GM04504 (cell line): ENCODE data around the gene ADARB1.

ENCODE experiments used
- DNase-seq: peaks from one replicate; pipeline ENCODE4 v3.0.0-alpha.2; 2012; ENCODE audit warnings: low read depth

ADARB1 gene

DNA sequence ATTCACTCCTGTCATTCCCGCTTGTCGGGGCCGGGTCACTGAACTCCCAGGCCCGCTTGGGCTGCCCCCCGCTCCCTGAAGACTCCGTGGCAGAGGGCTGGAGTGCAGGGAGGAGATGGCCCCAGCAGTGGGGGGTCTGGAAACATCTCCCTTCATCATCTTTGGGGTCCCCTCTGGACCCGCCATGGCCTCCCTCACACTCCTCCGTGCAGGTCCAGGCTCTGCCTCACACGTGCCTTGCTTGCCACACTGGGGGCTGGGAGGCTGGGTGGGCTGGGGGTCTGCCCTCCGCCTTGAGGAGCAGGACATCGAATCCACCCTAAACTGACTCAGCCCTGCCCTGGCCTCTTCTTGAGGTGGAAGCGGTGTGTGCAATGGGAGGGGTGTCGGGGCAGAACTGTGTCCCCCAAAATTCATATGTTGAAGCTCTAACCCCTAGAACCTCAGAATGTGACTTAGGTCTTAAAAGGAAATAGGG is 178.1 kb downstream of the ADARB1 start:
- no peak for DNase-seq

DNA sequence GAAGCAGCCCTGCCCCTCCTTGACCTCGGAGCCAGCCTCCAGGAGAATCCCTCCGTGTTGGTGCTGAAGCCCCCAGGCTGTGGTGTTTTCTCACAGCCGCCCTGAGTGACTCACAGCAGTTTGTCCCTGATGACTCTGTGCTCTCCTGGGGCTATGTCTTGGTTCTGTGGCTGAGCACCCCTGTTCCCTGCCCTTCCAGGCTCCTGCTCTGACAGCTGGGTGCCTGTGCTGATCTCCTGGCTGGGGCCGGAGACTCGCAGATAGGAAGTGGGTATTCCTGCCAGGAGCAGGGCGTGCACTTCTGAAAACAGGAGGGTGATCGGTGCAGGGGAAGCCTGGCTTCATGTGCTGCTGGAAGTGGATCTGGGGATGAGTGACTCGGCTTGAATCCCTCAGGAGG is 178.8 kb downstream of the ADARB1 start:
- DNase-seq = no peak

GRCh38 chr21:45253633-45254459 is 179.5 kb downstream of the ADARB1 start:
- DNase-seq = no peak

GRCh38 chr21:45254460-45254930 is 180.1 kb downstream of the ADARB1 start:
- DNase-seq = no peak

GRCh38 chr21:45255381-45256020 is 181.1 kb downstream of the ADARB1 start:
- DNase-seq = no peak

GRCh38 chr21:45256021-45256911 is 181.9 kb downstream of the ADARB1 start:
- DNase-seq = no peak

DNA sequence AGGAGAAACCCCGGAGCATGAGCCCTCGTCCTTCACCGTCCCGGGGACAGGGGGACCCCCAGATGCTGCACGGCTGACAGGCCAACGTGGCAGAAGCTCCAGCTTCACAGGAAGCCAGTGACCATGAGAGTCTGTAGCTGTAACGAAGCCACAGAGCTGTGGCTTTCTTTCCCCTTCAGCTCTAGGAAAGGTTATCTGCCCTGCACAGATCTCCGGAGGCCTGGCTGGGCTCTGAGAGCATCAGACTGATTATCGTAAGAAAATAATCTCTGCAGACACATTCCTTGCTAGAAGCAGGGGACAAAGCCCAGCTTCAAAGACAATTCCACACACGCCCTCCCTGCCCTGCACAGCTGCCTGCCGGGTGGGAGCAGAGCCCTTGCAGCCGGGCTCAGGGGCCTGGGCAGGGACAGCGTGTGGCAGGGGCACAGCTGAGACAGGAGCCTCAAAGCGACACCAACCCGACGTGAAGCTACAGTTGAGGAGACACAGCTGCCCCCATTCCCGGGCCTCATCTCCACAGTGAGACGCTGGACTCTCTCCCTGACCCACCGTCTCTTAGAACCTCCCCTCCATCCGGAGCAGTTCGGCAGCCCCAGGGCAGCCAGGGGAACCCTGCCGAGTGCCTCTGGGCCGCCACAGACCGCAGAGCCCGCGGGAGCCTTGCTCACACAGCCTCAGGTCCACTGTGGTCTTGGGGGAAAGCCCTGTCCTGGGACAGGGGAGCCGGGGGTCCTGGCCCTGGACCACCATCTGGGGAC is 182.7 kb downstream of the ADARB1 start:
- DNase-seq = no peak

DNA sequence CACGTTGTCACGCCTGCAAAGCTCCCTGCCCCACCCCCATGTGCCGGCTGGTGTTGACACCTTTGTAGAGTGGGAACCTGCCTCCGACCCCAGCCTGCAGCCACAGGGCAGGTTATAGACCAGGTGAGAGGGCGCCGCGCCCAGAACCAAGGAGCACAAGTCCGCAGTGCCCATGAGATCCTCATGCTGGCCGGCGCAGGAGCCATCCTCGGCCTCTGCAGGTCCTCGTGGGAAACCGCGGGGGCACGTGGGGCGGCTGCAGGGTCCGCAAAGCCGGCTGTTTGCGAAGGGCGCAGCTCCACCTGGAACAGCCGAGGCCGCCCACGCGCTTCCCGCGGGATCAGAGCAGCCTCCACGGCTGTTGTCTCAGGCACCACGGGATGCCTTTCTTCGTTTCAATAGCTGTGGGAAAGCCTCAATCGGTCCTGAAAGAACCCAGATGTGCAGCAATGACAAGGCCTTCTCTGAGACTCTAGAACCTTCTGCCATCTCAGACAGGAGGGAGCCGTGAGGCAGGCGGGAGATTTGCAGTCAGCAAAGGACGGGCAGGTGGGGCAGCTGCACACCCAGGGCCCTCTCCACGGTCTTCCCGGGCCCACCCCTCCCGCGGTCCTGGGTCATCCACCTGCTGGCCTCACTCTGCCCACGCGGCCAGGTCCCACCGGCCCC is 183.4 kb downstream of the ADARB1 start:
- DNase-seq = no peak

DNA sequence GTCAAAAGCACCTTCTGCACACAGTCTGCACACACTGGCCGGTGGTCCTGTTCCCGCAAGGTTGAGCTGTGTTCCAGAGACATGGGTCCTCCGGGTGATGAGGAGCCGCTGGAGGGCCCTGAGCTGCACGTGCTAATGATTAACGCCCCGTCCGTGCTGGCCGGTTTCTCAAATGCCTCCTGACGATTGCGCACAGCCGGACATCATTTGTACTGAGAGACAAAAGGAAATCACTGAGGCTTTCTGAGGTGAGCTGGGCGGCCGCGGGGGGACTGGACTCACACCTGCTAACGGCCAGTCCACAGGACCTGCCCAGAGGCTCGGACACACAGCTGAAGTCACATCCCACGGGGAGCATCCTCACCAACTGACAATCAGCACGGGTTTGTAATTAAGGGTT is 184.1 kb downstream of the ADARB1 start:
- no peak for DNase-seq

- DNase-seq = no peak
Observed at GRCh38 chr21:45259206-45259840, 184.9 kb downstream of the ADARB1 start.

GRCh38 chr21:45260191-45260825 is 185.9 kb downstream of the ADARB1 start:
- no peak for DNase-seq

- DNase-seq = no peak
Observed at GRCh38 chr21:45261093-45261492, 186.7 kb downstream of the ADARB1 start.

GRCh38 chr21:45262041-45262581 is 187.7 kb downstream of the ADARB1 start:
- DNase-seq = no peak

GRCh38 chr21:45262616-45263015 is 188.2 kb downstream of the ADARB1 start:
- no peak for DNase-seq

GRCh38 chr21:45263534-45263933 is 189.2 kb downstream of the ADARB1 start:
- DNase-seq = no peak

- no peak for DNase-seq
Observed at GRCh38 chr21:45264146-45264911, 189.9 kb downstream of the ADARB1 start.

DNA sequence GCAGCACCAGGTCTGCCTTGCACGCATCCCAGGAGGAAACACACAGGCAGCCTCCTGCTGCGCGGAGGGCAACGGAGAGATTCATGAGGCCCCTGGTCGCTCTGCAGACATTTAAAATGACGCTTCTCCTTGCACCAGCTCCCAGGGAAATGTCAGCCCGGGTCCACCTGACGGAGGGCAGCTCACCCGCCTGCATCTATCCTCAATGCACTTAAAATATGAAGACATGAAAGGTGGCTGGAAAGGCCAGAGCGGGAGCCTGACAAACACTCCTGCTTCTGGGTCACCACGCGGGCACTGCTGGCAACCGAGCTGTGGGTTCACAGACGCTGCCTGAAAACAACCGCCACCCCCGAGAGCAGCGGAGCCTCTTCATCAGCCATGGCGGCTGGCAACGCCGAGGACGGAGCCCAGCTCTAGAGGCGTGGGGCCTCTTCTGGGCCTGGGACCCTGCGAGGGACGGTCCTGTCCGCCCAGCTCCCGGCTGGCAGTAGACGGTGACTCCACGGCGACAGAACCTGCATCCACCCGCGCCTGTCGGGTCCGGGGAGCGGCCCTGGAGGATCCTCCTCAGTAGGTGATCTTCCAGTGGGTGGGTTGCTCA is 190.6 kb downstream of the ADARB1 start:
- no peak for DNase-seq

- no peak for DNase-seq
Observed at GRCh38 chr21:45265721-45266517, 191.5 kb downstream of the ADARB1 start.
